GM12874 (cell line): Measurements from ENCODE around the gene RAP2C.

Experiments used
- CTCF ChIP-seq: IDR thresholded peaks from 2 replicates; pipeline ENCODE4 v1.5.1; 2011; ENCODE audit warnings: low read depth, mild to moderate bottlenecking, control low read depth, low read length, moderate library complexity; ENCODE audit not compliant: insufficient read depth

The RAP2C gene

GRCh38 chrX:132199941-132200340 is 19.3 kb downstream of the RAP2C start:
- no peak for TF ChIP-seq CTCF

GRCh38 chrX:132193872-132194574 is 25.2 kb downstream of the RAP2C start:
- TF ChIP-seq CTCF, result no peak

GRCh38 chrX:132191938-132192337 is 27.3 kb downstream of the RAP2C start:
- no peak for TF ChIP-seq CTCF

- TF ChIP-seq CTCF, result no peak
Measured at GRCh38 chrX:132188175-132188574, 31.1 kb downstream of the RAP2C start.

- no peak for TF ChIP-seq CTCF
Measured at GRCh38 chrX:132187451-132187850, 31.8 kb downstream of the RAP2C start.

GRCh38 chrX:132184871-132185270 is 34.4 kb downstream of the RAP2C start:
- no peak for TF ChIP-seq CTCF

GRCh38 chrX:132181364-132181763 is 37.9 kb downstream of the RAP2C start:
- no peak for TF ChIP-seq CTCF

- TF ChIP-seq CTCF, result no peak
Measured at GRCh38 chrX:132180929-132181328, 38.3 kb downstream of the RAP2C start.
